Caco-2 (cell line): ENCODE data around the gene DACT1. TPM values are rescaled to one million over a fixed set of nuclear protein-coding genes. Genes with fewer than 3 reads are reported as not detected.

Experiments
- BruUV-seq: library from RNA; stranded (reverse); fragments of 400-500 nt; replicated peaks from 2 replicates; lab custom pipeline; 2021; lab: Mats Ljungman, UMichigan
- CTCF ChIA-PET: fragments of 300-600 bp; sonication (Branson Sonifier 250); formaldehyde crosslinking; loops from one replicate; lab custom pipeline; 2022; ENCODE audit warnings: antibody characterized with exemption; lab: Charles Lee
- POLR2A ChIA-PET: fragments of 300-600 bp; sonication (Branson Sonifier 250); formaldehyde crosslinking; loops from one replicate; lab custom pipeline; 2022; ENCODE audit warnings: antibody characterized with exemption; lab: Charles Lee
- DNase-seq, 2 experiments: peaks; one replicate each; pipeline versions ENCODE4 v3.0.0 to v3.0.0-alpha.2; 2020 to 2022
- H3K27me3 ChIP-seq: replicated peaks from 2 replicates; pipeline ENCODE4 v1.6.0; 2011; ENCODE audit warnings: low read length; ENCODE audit not compliant: control insufficient read depth, insufficient read depth
- H3K36me3 ChIP-seq: 2 replicates; pipeline ENCODE4 v1.5.1; 2011; ENCODE audit warnings: low read length; ENCODE audit not compliant: control insufficient read depth, insufficient read depth
- H3K4me1 ChIP-seq: fragments of 250-450 bp; sonication (Bioruptor Pico); 2 replicates; pipeline ENCODE4 v1.5.1; 2020; ENCODE audit warnings: mild to moderate bottlenecking
- H3K4me3 ChIP-seq: 2 replicates; pipeline ENCODE4 v1.5.1; 2011; ENCODE audit warnings: low read depth, mild to moderate bottlenecking, control low read depth, low read length
- H3K9me3 ChIP-seq: fragments of 250-450 bp; sonication (Bioruptor Pico); 2 replicates; pipeline ENCODE4 v1.5.1; 2020; ENCODE audit warnings: mild to moderate bottlenecking, moderate library complexity
- H3K27ac Mint-ChIP-seq: one replicate; pipeline ENCODE4 v1.8.0; 2022; ENCODE audit warnings: mixed read lengths; ENCODE audit not compliant: unreplicated experiment
- H3K27me3 Mint-ChIP-seq: one replicate; pipeline ENCODE4 v1.8.0; 2022; ENCODE audit warnings: mixed read lengths; ENCODE audit not compliant: insufficient read depth, unreplicated experiment
- H3K36me3 Mint-ChIP-seq: one replicate; pipeline ENCODE4 v1.8.0; 2022; ENCODE audit warnings: mild to moderate bottlenecking, mixed read lengths; ENCODE audit not compliant: insufficient read depth, unreplicated experiment
- H3K4me1 Mint-ChIP-seq: one replicate; pipeline ENCODE4 v1.8.0; 2022; ENCODE audit warnings: low read depth, mixed read lengths; ENCODE audit not compliant: unreplicated experiment
- H3K4me3 Mint-ChIP-seq: one replicate; pipeline ENCODE4 v1.8.0; 2022; ENCODE audit warnings: mild to moderate bottlenecking, moderate library complexity, mixed read lengths; ENCODE audit not compliant: unreplicated experiment
- H3K9me3 Mint-ChIP-seq: one replicate; pipeline ENCODE4 v1.8.0; 2022; ENCODE audit warnings: mixed read lengths; ENCODE audit not compliant: unreplicated experiment
- intact Hi-C: fragments of 100-400 bp; cut with micrococcal nuclease; formaldehyde crosslinking; loops from one replicate; pipeline ENCODE4 v1.10.0; 2022; ENCODE audit not compliant: unreplicated experiment
- total RNA-seq: library from RNA; stranded (reverse); gene quantifications from 2 replicates; pipeline ENCODE4 v1.2.3, GENCODE V29; 2022
- TF ChIP-seq, protein P1 (sequence below), 2 experiments: fragments of 200-600 bp in 1 of 2; IDR thresholded peaks; 1 replicate in 1 of 2; 2 replicates in 1 of 2; pipeline versions ENCODE4 v1.5.1 to v1.8.0; 2011 to 2022; ENCODE audit warnings: antibody characterized with exemption in 1 of 2, control low read depth in 1 of 2, inconsistent platforms in 1 of 2, low read depth in 1 of 2, low read length in 1 of 2, mild to moderate bottlenecking in 1 of 2, moderate library complexity in 1 of 2; ENCODE audit not compliant: insufficient read depth in 1 of 2, severe bottlenecking in 1 of 2, unreplicated experiment in 1 of 2

DACT1 gene
- total RNA-seq, 1 experiment from 2014 or later = 0.23 TPM

DNA sequence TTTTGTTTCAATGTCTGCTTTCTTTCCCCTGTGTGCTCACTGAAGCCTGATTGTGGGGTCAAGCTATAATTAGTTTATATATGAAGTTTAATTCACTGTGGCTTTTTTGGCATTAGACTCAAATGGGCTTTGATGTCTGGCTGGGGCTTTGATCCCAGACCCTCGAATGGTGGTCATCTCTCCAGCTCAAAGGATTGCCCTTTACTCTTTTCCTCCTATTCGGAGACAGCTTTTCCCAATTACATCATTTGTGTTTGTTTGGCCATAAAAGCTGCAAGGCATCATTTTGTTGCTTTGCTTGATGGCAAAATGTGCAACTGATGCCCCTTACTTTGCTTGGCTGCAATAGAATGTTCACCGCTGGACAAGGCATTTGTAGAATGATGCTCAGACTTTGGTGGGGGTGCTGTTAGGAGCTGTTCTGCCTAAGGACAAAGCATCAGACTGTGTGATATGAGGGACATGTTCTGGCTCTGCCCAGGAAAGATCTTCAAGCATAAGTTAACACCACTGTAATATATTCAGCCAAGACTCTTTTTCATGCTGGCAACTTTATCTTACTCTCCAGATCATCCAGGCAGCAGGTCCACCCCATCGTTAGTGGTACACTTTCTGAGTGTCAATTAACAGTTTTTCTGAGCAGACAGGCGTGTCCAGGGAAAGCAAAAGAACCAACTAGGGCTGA, 3.2 kb upstream of the DACT1 start:
- Mint-ChIP-seq H3K27ac (no peak overlapping the region), H3K4me1 (no peaks in the 10 kb centered on the region), H3K27me3 (peaks cover 33% of the 10 kb centered on the region), H3K36me3 (peaks cover 4% of the 10 kb centered on the region), H3K9me3 (no peaks in the 10 kb centered on the region), H3K4me3 (no peak overlapping the region)
- ChIA-PET POLR2A (no interaction called here), CTCF (interaction anchor here (2.2 kb wide), 1 partner anchor 134 kb away, joined by 9 read pairs; no protein-coding TSS in a partner anchor)
- no peaks in the 10 kb centered on the region for H3K9me3 ChIP-seq
- intact Hi-C loops = no loop called here
- no peaks in the 10 kb centered on the region; the same call in 1 of the 2 replicates for H3K27me3 ChIP-seq
- no TSS peak for BruUV-seq
- H3K4me1 ChIP-seq = peaks cover 8% of the 10 kb centered on the region; the same call in 1 of the 2 replicates
- H3K4me3 ChIP-seq = no peak overlapping the region
- TF ChIP-seq, protein P1, sequence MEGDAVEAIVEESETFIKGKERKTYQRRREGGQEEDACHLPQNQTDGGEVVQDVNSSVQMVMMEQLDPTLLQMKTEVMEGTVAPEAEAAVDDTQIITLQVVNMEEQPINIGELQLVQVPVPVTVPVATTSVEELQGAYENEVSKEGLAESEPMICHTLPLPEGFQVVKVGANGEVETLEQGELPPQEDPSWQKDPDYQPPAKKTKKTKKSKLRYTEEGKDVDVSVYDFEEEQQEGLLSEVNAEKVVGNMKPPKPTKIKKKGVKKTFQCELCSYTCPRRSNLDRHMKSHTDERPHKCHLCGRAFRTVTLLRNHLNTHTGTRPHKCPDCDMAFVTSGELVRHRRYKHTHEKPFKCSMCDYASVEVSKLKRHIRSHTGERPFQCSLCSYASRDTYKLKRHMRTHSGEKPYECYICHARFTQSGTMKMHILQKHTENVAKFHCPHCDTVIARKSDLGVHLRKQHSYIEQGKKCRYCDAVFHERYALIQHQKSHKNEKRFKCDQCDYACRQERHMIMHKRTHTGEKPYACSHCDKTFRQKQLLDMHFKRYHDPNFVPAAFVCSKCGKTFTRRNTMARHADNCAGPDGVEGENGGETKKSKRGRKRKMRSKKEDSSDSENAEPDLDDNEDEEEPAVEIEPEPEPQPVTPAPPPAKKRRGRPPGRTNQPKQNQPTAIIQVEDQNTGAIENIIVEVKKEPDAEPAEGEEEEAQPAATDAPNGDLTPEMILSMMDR (IDR thresholded peaks at IDR 0.05; ENCODE audit: insufficient read depth in 1 of 2, low read depth in 1 of 2, low read length in 1 of 2, severe bottlenecking in 1 of 2, unreplicated experiment in 1 of 2) = no peak
- no peaks in the 10 kb centered on the region for H3K36me3 ChIP-seq
- DNase-seq = no peak

DNA sequence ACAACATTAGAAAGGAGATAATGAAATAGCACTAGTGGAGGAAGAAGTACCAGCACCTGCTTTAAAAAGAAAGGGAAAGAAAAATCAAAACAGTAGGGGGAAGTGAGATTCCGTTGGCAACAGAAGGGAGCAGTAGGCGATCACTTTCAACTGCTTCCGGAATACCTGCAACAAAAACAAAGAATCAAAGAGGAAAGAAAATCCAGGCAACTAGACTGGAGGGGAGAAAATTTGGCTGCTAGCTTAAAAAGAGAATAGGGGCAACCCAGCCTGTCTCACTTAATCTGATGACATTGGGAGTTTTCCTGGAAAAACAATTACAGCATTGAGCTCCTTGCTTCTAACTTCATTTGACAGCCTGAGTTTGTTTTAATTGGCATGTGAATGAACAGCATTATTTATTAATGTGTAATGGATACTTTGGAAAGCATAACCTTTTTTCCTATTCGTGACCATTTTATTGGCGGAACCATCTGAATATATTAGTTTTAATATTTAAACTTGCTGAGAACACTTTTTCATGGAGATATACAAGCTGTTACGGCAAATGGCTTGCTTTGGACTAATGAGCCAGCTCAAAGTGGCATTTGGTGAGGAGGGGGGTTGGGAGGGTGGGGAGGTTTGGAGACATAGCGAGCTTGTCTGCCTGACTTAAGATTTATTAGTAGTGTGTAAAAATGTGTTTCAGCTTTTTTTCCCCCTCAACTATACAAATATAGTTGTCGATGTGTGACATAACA, 2.5 kb upstream of the DACT1 start:
- H3K9me3 ChIP-seq = no peaks in the 10 kb centered on the region
- no peak overlapping the region for H3K27ac Mint-ChIP-seq
- no peaks in the 10 kb centered on the region for H3K9me3 Mint-ChIP-seq
- BruUV-seq = no TSS peak
- no peak for DNase-seq
- ChIA-PET CTCF (interaction anchor here (2.2 kb wide), 1 partner anchor 134 kb away, joined by 9 read pairs; no protein-coding TSS in a partner anchor), POLR2A (no interaction called here)
- H3K36me3 ChIP-seq = no peaks in the 10 kb centered on the region
- H3K4me1 Mint-ChIP-seq = no peaks in the 10 kb centered on the region
- TF ChIP-seq, protein P1 (IDR thresholded peaks at IDR 0.05; ENCODE audit: insufficient read depth in 1 of 2, low read depth in 1 of 2, low read length in 1 of 2, severe bottlenecking in 1 of 2, unreplicated experiment in 1 of 2) = no peak
- H3K27me3 Mint-ChIP-seq = peaks cover 33% of the 10 kb centered on the region
- no peak overlapping the region for H3K4me3 Mint-ChIP-seq
- intact Hi-C loops = no loop called here
- peaks cover 4% of the 10 kb centered on the region for H3K36me3 Mint-ChIP-seq
- no peaks in the 10 kb centered on the region; the same call in 1 of the 2 replicates for H3K27me3 ChIP-seq
- H3K4me3 ChIP-seq = no peak overlapping the region
- H3K4me1 ChIP-seq = peaks cover 8% of the 10 kb centered on the region; the same call in 1 of the 2 replicates

DNA sequence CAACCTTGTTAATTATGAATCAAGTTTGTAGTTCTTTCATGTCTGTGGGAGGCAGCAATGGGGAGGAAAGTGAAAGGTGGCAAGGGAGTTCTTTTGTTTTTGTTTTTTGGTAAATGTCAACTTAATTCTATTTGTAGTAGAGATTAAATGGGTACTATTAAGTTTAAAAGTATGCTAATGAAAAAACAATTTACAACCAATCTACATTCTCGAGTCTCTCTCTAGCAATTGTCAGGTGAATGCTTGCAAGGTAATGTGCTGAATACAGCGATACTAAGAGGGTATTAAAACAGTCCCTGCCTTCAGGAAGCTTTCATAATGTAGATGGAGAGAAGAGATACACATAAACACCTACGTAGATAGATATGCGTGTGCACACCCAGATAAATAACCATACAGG, 1.6 kb upstream of the DACT1 start:
- ChIA-PET POLR2A (no interaction called here), CTCF (interaction anchor here (2.2 kb wide), 1 partner anchor 135 kb away, joined by 9 read pairs; no protein-coding TSS in a partner anchor)
- no peak overlapping the region for H3K4me3 ChIP-seq
- Mint-ChIP-seq H3K4me1 (no peaks in the 10 kb centered on the region), H3K27ac (no peak overlapping the region), H3K27me3 (peaks cover 33% of the 10 kb centered on the region), H3K9me3 (no peaks in the 10 kb centered on the region), H3K36me3 (peaks cover 4% of the 10 kb centered on the region), H3K4me3 (no peak overlapping the region)
- H3K4me1 ChIP-seq = peaks cover 8% of the 10 kb centered on the region; the same call in 1 of the 2 replicates
- no peaks in the 10 kb centered on the region; the same call in 1 of the 2 replicates for H3K27me3 ChIP-seq
- H3K9me3 ChIP-seq = no peaks in the 10 kb centered on the region
- H3K36me3 ChIP-seq = no peaks in the 10 kb centered on the region
- TF ChIP-seq, protein P1 (IDR thresholded peaks at IDR 0.05; ENCODE audit: insufficient read depth in 1 of 2, low read depth in 1 of 2, low read length in 1 of 2, severe bottlenecking in 1 of 2, unreplicated experiment in 1 of 2) = no peak
- no peak for DNase-seq
- no TSS peak for BruUV-seq
- intact Hi-C loops = loop anchor here (2.0 kb wide), 1 partner anchor 135 kb away; no protein-coding TSS in a partner anchor
